Lung (tissue), 12 donors: ENCODE measurements around the gene TNNC2. TPM values are rescaled to one million over a fixed set of nuclear protein-coding genes. Genes with fewer than 3 reads are reported as not detected.

Experiments
- ATAC-seq: fragments of 200-7000 bp; cut with Tn5 transposase; one replicate; pipeline ENCODE4 v1.9.1; 2020; ENCODE audit warnings: moderate number of reproducible peaks; ENCODE audit not compliant: insufficient read depth, low FRiP score
- DNase-seq, 3 donors: peaks; one replicate each; pipeline ENCODE4 v3.0.0-alpha.2; 2013 to 2017
- H3K27ac ChIP-seq, 2 donors: one replicate each; pipeline ENCODE4 v1.5.1; 2013; ENCODE audit warnings: mild to moderate bottlenecking in 2 of 2, moderate library complexity in 2 of 2, control low read depth in 1 of 2, inconsistent platforms in 1 of 2, low read depth in 1 of 2, low read length in 1 of 2
- H3K27me3 ChIP-seq, 3 donors: one replicate each; pipeline ENCODE4 v1.5.1; 2013; ENCODE audit warnings: low read length in 2 of 3; ENCODE audit not compliant: control insufficient read depth in 3 of 3, insufficient read depth in 3 of 3
- H3K36me3 ChIP-seq, 4 donors: one replicate each; pipeline ENCODE4 v1.5.1; 2013; ENCODE audit warnings: low read length in 4 of 4, mild to moderate bottlenecking in 1 of 4, moderate library complexity in 1 of 4; ENCODE audit not compliant: control insufficient read depth in 4 of 4, insufficient read depth in 4 of 4
- H3K4me1 ChIP-seq, 5 donors: one replicate each; pipeline ENCODE4 v1.5.1; 2013; ENCODE audit warnings: low read length in 5 of 5, mild to moderate bottlenecking in 2 of 5, moderate library complexity in 1 of 5; ENCODE audit not compliant: control insufficient read depth in 5 of 5, insufficient read depth in 5 of 5
- H3K4me3 ChIP-seq: one replicate; pipeline ENCODE4 v1.5.1; 2013; ENCODE audit warnings: mild to moderate bottlenecking, control low read depth, moderate library complexity
- H3K9ac ChIP-seq, 2 donors: one replicate each; pipeline ENCODE4 v1.5.1; 2013; ENCODE audit warnings: low read length in 2 of 2, control low read depth in 1 of 2; ENCODE audit not compliant: insufficient read depth in 1 of 2
- H3K9me3 ChIP-seq, 4 donors: one replicate each; pipeline ENCODE4 v1.5.1; 2013; ENCODE audit warnings: low read length in 3 of 4, mild to moderate bottlenecking in 1 of 4, moderate library complexity in 1 of 4; ENCODE audit not compliant: control insufficient read depth in 4 of 4, insufficient read depth in 3 of 4
- CTCF ChIP-seq: IDR thresholded peaks from 2 replicates; pipeline ENCODE4 v1.5.1; 2012; ENCODE audit warnings: mild to moderate bottlenecking; ENCODE audit errors: control extremely low read depth, extremely low read depth
- WGBS, 2 donors: extraction: QIAGEN DNeasy Blood & Tissue Kit; methylation state at CpG; one replicate each; pipeline ENCODE4 v1.1.7; 2013; 5-methylcytosine and 5-hydroxymethylcytosine counted together
- polyA plus RNA-seq, 2 donors: library from polyadenylated mRNA; stranded (reverse); fragments of 200-250 nt; gene quantifications; one replicate each; pipeline ENCODE4 v1.2.1, GENCODE V29; 2013
- total RNA-seq, 2 donors: library from RNA; depleted of rRNA in 1 of 2; stranded (reverse); fragments of >200 nt in 1 of 2; gene quantifications; one replicate each; pipeline ENCODE4 v1.2.1, GENCODE V29; 2014 to 2021
- donor health status: control.
- donor health status: control.
- donor health status: Bipolar disorder and iron deficiency.
- donor health status: healthy.
- donor health status: DM: yes; HTN: yes; CAD: no.

TNNC2 gene
- total and polyA plus RNA-seq, 4 donors, result 0.54 to 1.5 (median 1.1) TPM; not detected in 1

- no peak overlapping the region for H3K9ac ChIP-seq
- TF ChIP-seq CTCF, result no peak
- H3K27me3 ChIP-seq, result no peaks in the 10 kb centered on the region
- no peak for ATAC-seq
- H3K4me1 ChIP-seq, result peaks cover 0 to 6% (median 0%) of the 10 kb centered on the region in 5 donors
- peaks cover 7 to 34% (median 15%) of the 10 kb centered on the region in 4 donors for H3K36me3 ChIP-seq
- peaks cover 0 to 6% (median 0%) of the 10 kb centered on the region in 4 donors for H3K9me3 ChIP-seq
- no peak overlapping the region for H3K4me3 ChIP-seq
- no peak for DNase-seq
- 91 to 95% methylated on average over 2 of the region's 2 CpGs for WGBS, 2 donors
- H3K27ac ChIP-seq, result no peak overlapping the region
These were observed 23.1 kb upstream of the TNNC2 start for GRCh38 chr20:45850238-45850637.

GRCh38 chr20:45848969-45849582 lies 22.0 kb upstream of the TNNC2 start:
- peaks cover 7 to 36% (median 18%) of the 10 kb centered on the region in 4 donors for H3K36me3 ChIP-seq
- DNase-seq (no peak), ATAC-seq (no peak)
- H3K9ac ChIP-seq, result no peak overlapping the region
- 93 to 95% methylated on average over 8 of the region's 8 CpGs for WGBS, 2 donors
- no peak overlapping the region for H3K27ac ChIP-seq
- peaks cover 0 to 3% (median 0%) of the 10 kb centered on the region in 5 donors for H3K4me1 ChIP-seq
- no peak overlapping the region for H3K4me3 ChIP-seq
- TF ChIP-seq CTCF, result no peak
- H3K27me3 ChIP-seq, result no peaks in the 10 kb centered on the region
- peaks cover 0 to 6% (median 0%) of the 10 kb centered on the region in 4 donors for H3K9me3 ChIP-seq

- DNase-seq, result no peak
- H3K27me3 ChIP-seq, result no peaks in the 10 kb centered on the region
- H3K27ac ChIP-seq, result no peak overlapping the region
- peaks cover 0 to 3% (median 0%) of the 10 kb centered on the region in 5 donors for H3K4me1 ChIP-seq
- H3K9me3 ChIP-seq, result peaks cover 0 to 6% (median 0%) of the 10 kb centered on the region in 4 donors
- no peak for TF ChIP-seq CTCF
- no peak for ATAC-seq
- 95 to 97% methylated on average over 8 of the region's 8 CpGs for WGBS, 2 donors
- H3K9ac ChIP-seq, result no peak overlapping the region
- peaks cover 7 to 41% (median 24%) of the 10 kb centered on the region in 4 donors for H3K36me3 ChIP-seq
- no peak overlapping the region for H3K4me3 ChIP-seq
These were observed 21.3 kb upstream of the TNNC2 start for GRCh38 chr20:45848421-45848820.
